K562 (cell line): ENCODE measurements around the gene TRMT2A. TPM values are rescaled to one million over a fixed set of nuclear protein-coding genes. Genes with fewer than 3 reads are reported as not detected.

ENCODE experiments used
- ARNT ChIP-seq, 2 experiments: fragments of 450-650 bp; IDR thresholded peaks; 2 replicates each; pipeline ENCODE4 v1.6.1; 2016; ENCODE audit warnings: mild to moderate bottlenecking in 1 of 2
- ATF6 ChIP-seq: sonication (generic); formaldehyde crosslinking; IDR thresholded peaks from 2 replicates; pipeline ENCODE4 v1.4.0; 2020; ENCODE audit warnings: mild to moderate bottlenecking, missing genetic modification reagents
- DPF2 ChIP-seq: fragments of 450-650 bp; IDR thresholded peaks from 2 replicates; pipeline ENCODE4 v1.6.1; 2016
- ESRRB ChIP-seq: fragments of 250-450 bp; sonication (Bioruptor Pico); IDR thresholded peaks from 2 replicates; pipeline ENCODE4 v1.5.0; 2020; ENCODE audit warnings: mild to moderate bottlenecking, moderate library complexity, borderline replicate concordance
- HBP1 ChIP-seq: fragments of 450-650 bp; formaldehyde crosslinking; IDR thresholded peaks from 2 replicates; pipeline ENCODE4 v1.4.0; 2022; ENCODE audit warnings: missing genetic modification characterization
- HDAC2 ChIP-seq: fragments of 450-650 bp; IDR thresholded peaks from 2 replicates; pipeline ENCODE4 v1.6.1; 2016; ENCODE audit warnings: mild to moderate bottlenecking
- HNRNPLL ChIP-seq: fragments of 200-400 bp; formaldehyde crosslinking; IDR thresholded peaks from 2 replicates; pipeline ENCODE4 v1.6.1; 2017; ENCODE audit warnings: low read length, low read depth, mild to moderate bottlenecking; ENCODE audit not compliant: poor library complexity, severe bottlenecking
- LCOR ChIP-seq: sonication (generic); formaldehyde crosslinking; IDR thresholded peaks from 2 replicates; pipeline ENCODE4 v1.8.0; 2022; ENCODE audit warnings: mild to moderate bottlenecking, missing genetic modification reagents
- MAFG ChIP-seq: fragments of 450-650 bp; conservative IDR thresholded peaks from 2 replicates; pipeline ENCODE4 v1.6.1; 2016; ENCODE audit warnings: missing genetic modification characterization, missing compliant biosample characterization
- MYC ChIP-seq, 2 experiments: fragments of 250-450 bp in 1 of 2; sonication (Bioruptor Pico) in 1 of 2; IDR thresholded peaks; 2 replicates each; pipeline versions ENCODE4 v1.5.1 to v1.6.1; 2012 to 2021; ENCODE audit warnings: low read depth in 2 of 2, borderline replicate concordance in 1 of 2, improper control_type of control experiment in 1 of 2, low read length in 1 of 2, mild to moderate bottlenecking in 1 of 2, moderate library complexity in 1 of 2
- NFE2 ChIP-seq: IDR thresholded peaks from 2 replicates; pipeline ENCODE4 v1.6.1; 2014; ENCODE audit warnings: antibody characterized with exemption, low read depth
- NKRF ChIP-seq: fragments of 450-650 bp; IDR thresholded peaks from 2 replicates; pipeline ENCODE4 v1.6.1; 2016; ENCODE audit warnings: borderline replicate concordance
- POLR2G ChIP-seq: fragments of 200-400 bp; formaldehyde crosslinking; IDR thresholded peaks from 2 replicates; pipeline ENCODE4 v1.6.1; 2017; ENCODE audit warnings: low read depth, mild to moderate bottlenecking, antibody characterized with exemption, low read length, moderate library complexity
- SIN3A ChIP-seq, 2 experiments: fragments of 150-350 bp in 1 of 2; IDR thresholded peaks; 2 replicates each; pipeline ENCODE4 v1.6.1; 2011 to 2016; ENCODE audit warnings: borderline replicate concordance in 2 of 2, low read depth in 2 of 2, low read length in 2 of 2, mild to moderate bottlenecking in 2 of 2, moderate library complexity in 2 of 2; ENCODE audit not compliant: control insufficient read depth in 1 of 2
- THRB ChIP-seq: fragments of 450-650 bp; formaldehyde crosslinking; conservative IDR thresholded peaks from 2 replicates; pipeline ENCODE4 v1.4.0; 2022; ENCODE audit warnings: mild to moderate bottlenecking, missing genetic modification characterization
- ZNF23 ChIP-seq: fragments of 250-450 bp; sonication (Bioruptor Pico); IDR thresholded peaks from 2 replicates; pipeline ENCODE4 v1.4.0; 2020; ENCODE audit warnings: mild to moderate bottlenecking
- ZNF785 ChIP-seq: fragments of 250-450 bp; sonication (Bioruptor Pico); IDR thresholded peaks from 2 replicates; pipeline ENCODE4 v1.4.0; 2020; ENCODE audit warnings: mild to moderate bottlenecking
- ZNF830 ChIP-seq: fragments of 250-450 bp; sonication (Bioruptor Pico); IDR thresholded peaks from 2 replicates; pipeline ENCODE4 v1.5.0; 2021; ENCODE audit warnings: mild to moderate bottlenecking
- polyA plus RNA-seq, 8 experiments: library from polyadenylated mRNA; depleted of rRNA in 4 of 8; stranded (reverse) in 5 of 8; unstranded in 3 of 8; fragments of >200 nt; fragmentation: Nextera tagmentation in 2 of 8; fragmentation: Illumina TruSeq in 1 of 8; extraction: Ambion mirVana in 2 of 8; extraction: Trizol in 1 of 8; gene quantifications; 2 replicates each; pipeline versions ENCODE4 v1.2.1 to v1.2.3, GENCODE V29; 2011 to 2014; ENCODE audit warnings: inconsistent platforms in 1 of 8, missing spikeins in 1 of 8
- total RNA-seq, 7 experiments: library from RNA; depleted of rRNA in 6 of 7; stranded (reverse); fragments of >200 nt in 6 of 7; fragmentation: Illumina TruSeq in 2 of 7; extraction: Trizol in 2 of 7; gene quantifications; 2 replicates each; pipeline versions ENCODE4 v1.2.1 to v1.2.3, GENCODE V29; 2011 to 2021; ENCODE audit warnings: low replicate concordance in 1 of 7

The TRMT2A gene
- total and polyA plus RNA-seq, 9 of the 15 experiments (the other 6 are each of a cell fraction or from before 2014, with no cell fraction given) = 1.6 to 265 (median 140) TPM

- peak; percentile 80 for TF ChIP-seq MYC (IDR thresholded peaks at IDR 0.05; ENCODE audit: low read depth, low read length)
- no peak for TF ChIP-seq MYC (CRISPR knock-in tag; IDR thresholded peaks at IDR 0.05; ENCODE audit: borderline replicate concordance, low read depth)
- TF ChIP-seq POLR2G = no peak
- TF ChIP-seq NKRF = no peak
- peak in 1 of 2 experiments; percentile 5; a peak in 1 of 4 replicates for TF ChIP-seq SIN3A (IDR thresholded peaks at IDR 0.05; ENCODE audit: borderline replicate concordance in 2 of 2, control insufficient read depth in 1 of 2, low read depth in 2 of 2, low read length in 2 of 2)
- no peak for TF ChIP-seq ARNT (IDR thresholded peaks at IDR 0.05)
- 0 out of 2 replicates have a peak, but pooled peaks have one; percentile 72 for TF ChIP-seq THRB (CRISPR knock-in tag)
- no peak for TF ChIP-seq HBP1 (CRISPR knock-in tag)
- 0 out of 2 replicates have a peak, but pooled peaks have one; percentile 50 for TF ChIP-seq ZNF830 (CRISPR knock-in tag)
- no peak for TF ChIP-seq DPF2
- TF ChIP-seq HNRNPLL = no peak
- 0 out of 2 replicates have a peak, but pooled peaks have one; percentile 36 for TF ChIP-seq ESRRB (CRISPR knock-in tag)
- no peak for TF ChIP-seq ZNF785 (CRISPR knock-in tag)
- peak; percentile 35 for TF ChIP-seq MAFG (tag)
- peak; percentile 8; the same call in 1 of the 2 replicates for TF ChIP-seq ZNF23 (CRISPR knock-in tag)
- TF ChIP-seq ATF6 = no peak
- no peak for TF ChIP-seq LCOR
- TF ChIP-seq NFE2 = peak; percentile 72
- TF ChIP-seq HDAC2 = no peak
Observed at GRCh38 chr22:20071524-20071972, 45.5 kb downstream of the TRMT2A start (continued).
